ENCODE results near the gene STAB1.

- TF ChIP-seq POLR2AphosphoS5 (IDR thresholded peaks at IDR 0.05; ENCODE audit: low read depth, low read length) = no peak
- TF ChIP-seq CTCF (IDR thresholded peaks at IDR 0.05; ENCODE audit: control extremely low read depth in 1 of 3, insufficient read depth in 1 of 3, low read depth in 1 of 3, low read length in 3 of 3) = no peak
- TF ChIP-seq EZH2 (IDR thresholded peaks at IDR 0.05; ENCODE audit: low read depth, low read length, severe bottlenecking) = no peak
- TF ChIP-seq CBX8 (IDR thresholded peaks at IDR 0.05; ENCODE audit: borderline replicate concordance, low read depth, low read length) = no peak
- TF ChIP-seq MAX (IDR thresholded peaks at IDR 0.05) = no peak
- TF ChIP-seq SUZ12 (IDR thresholded peaks at IDR 0.05; ENCODE audit: low read length) = no peak
- TF ChIP-seq ZNF274 (IDR thresholded peaks at IDR 0.05; ENCODE audit: borderline replicate concordance, extremely low read depth, low read length) = no peak
- no peak for TF ChIP-seq SIX5 (IDR thresholded peaks at IDR 0.05; ENCODE audit: low read depth, low read length)
Measured at GRCh38 chr3:52477076-52477795, 17.9 kb upstream of the STAB1 start.
